Measurements from ENCODE around the gene DNASE1L1.

DNA sequence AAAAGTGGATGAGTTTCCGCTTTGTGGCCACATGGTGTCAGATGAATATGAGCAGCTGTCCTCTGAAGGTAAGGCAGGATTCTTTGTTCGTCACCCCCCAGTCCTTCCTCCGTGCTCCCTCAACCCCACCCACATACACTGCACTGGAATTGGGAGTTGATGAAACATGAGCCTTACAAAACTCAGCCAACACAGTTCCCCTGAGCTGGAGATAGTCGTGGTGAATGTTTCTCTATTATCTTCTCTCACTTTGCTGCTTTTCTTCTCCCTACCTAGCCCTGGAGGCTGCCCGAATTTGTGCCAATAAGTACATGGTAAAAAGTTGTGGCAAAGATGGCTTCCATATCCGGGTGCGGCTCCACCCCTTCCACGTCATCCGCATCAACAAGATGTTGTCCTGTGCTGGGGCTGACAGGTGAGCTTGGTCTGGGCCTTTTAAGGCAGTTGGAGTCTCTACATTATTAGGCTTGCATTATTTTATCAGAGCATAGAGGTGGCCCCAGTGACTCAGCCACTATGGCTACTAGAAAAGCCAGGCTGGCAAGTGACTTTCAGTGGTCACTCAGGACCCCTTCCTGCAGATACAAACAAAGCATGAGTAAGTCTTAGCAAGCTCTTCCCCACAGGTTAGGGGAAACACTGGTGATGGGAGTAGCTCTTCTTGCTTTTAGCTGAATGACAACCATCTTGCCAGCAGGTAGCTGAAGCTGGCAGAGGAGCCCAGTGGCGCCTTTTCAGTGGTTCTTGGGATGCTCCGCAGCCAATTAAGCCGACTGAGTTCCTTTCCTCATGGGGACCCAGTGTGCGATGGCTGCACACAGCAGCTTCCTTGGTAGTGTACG is 9.3 kb downstream of the DNASE1L1 start:
- TF ChIP-seq GABPA (IDR thresholded peaks at IDR 0.05 in 1 of 2, conservative IDR thresholded peaks at IDR 0.05 in 1 of 2), result no peak
- TF ChIP-seq, protein P1, sequence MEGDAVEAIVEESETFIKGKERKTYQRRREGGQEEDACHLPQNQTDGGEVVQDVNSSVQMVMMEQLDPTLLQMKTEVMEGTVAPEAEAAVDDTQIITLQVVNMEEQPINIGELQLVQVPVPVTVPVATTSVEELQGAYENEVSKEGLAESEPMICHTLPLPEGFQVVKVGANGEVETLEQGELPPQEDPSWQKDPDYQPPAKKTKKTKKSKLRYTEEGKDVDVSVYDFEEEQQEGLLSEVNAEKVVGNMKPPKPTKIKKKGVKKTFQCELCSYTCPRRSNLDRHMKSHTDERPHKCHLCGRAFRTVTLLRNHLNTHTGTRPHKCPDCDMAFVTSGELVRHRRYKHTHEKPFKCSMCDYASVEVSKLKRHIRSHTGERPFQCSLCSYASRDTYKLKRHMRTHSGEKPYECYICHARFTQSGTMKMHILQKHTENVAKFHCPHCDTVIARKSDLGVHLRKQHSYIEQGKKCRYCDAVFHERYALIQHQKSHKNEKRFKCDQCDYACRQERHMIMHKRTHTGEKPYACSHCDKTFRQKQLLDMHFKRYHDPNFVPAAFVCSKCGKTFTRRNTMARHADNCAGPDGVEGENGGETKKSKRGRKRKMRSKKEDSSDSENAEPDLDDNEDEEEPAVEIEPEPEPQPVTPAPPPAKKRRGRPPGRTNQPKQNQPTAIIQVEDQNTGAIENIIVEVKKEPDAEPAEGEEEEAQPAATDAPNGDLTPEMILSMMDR (IDR thresholded peaks at IDR 0.05; ENCODE audit: low read depth, low read length, missing input control), result no peak
- TF ChIP-seq RAD21 (IDR thresholded peaks at IDR 0.05), result no peak
- TF ChIP-seq RXRA (IDR thresholded peaks at IDR 0.05), result no peak
- TF ChIP-seq, protein P2, sequence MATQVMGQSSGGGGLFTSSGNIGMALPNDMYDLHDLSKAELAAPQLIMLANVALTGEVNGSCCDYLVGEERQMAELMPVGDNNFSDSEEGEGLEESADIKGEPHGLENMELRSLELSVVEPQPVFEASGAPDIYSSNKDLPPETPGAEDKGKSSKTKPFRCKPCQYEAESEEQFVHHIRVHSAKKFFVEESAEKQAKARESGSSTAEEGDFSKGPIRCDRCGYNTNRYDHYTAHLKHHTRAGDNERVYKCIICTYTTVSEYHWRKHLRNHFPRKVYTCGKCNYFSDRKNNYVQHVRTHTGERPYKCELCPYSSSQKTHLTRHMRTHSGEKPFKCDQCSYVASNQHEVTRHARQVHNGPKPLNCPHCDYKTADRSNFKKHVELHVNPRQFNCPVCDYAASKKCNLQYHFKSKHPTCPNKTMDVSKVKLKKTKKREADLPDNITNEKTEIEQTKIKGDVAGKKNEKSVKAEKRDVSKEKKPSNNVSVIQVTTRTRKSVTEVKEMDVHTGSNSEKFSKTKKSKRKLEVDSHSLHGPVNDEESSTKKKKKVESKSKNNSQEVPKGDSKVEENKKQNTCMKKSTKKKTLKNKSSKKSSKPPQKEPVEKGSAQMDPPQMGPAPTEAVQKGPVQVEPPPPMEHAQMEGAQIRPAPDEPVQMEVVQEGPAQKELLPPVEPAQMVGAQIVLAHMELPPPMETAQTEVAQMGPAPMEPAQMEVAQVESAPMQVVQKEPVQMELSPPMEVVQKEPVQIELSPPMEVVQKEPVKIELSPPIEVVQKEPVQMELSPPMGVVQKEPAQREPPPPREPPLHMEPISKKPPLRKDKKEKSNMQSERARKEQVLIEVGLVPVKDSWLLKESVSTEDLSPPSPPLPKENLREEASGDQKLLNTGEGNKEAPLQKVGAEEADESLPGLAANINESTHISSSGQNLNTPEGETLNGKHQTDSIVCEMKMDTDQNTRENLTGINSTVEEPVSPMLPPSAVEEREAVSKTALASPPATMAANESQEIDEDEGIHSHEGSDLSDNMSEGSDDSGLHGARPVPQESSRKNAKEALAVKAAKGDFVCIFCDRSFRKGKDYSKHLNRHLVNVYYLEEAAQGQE (IDR thresholded peaks at IDR 0.05), result no peak
- TF ChIP-seq TAF1 (conservative IDR thresholded peaks at IDR 0.05), result no peak
